Middle frontal gyrus (tissue), 1 donor: ENCODE data around the gene SCN1A.
"Not testable (repeated sequence)": the region's sequence is repeated elsewhere in the genome, so short reads cannot be mapped to it uniquely, and the experiment has no call there.

Experiments
- DNase-seq: peaks from one replicate; pipeline ENCODE4 v3.0.0-alpha.2; 2015; ENCODE audit warnings: low spot score; ENCODE audit errors: extremely low spot score

SCN1A gene

DNA sequence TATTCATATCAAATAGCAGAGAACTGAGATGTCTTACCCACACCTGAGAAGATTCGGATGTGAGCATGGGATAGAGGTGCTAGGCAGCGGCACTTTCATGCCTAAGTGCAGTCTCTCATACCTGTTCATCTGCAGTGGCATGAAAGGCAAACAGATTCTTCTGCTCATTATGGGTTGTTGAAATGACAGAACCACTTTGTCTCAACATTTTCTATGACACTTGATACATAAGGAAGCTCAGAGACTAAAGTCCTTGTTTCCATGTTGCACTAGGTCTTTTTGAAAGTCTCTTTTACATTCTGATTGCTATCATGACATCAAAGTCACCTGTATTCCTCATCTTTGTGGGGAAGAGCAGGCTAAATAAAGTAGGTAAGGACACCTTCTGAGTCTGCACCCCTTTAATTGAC lies 8.0 kb upstream of the SCN1A start:
- DNase-seq = no peak

DNA sequence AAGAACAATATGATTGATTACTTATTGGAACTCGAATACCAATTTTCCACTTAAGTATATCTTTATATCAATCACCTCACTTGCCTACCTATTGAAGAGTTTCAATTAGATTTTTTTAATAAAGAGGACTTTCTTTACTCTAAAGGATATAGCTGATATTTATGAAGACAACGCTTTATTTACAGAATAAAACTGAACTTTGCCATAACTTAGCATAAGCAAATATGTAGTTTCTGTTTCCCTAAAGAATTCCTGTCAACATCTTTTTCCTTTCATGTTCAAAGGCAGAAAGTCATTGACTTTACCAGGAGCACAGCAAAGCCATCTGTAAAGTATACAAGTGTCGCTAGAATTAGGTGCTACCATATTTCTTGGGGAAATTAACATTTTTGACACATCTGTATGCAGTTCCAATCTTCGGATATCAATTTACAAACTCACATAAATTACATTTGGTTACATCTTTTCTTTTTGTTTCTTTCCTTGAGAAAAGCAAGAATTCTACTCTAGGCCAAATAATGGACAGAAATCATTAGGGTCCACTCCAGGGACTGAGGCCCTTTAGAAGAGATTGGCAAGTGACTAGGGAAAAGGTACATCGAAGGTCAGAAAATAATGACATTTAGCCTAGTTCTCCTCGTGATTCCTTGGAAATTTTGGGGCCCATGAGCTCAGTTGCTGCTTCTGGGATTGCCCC lies 7.5 kb upstream of the SCN1A start:
- DNase-seq = no peak

GRCh38 chr2:166134252-166135151 lies 6.7 kb upstream of the SCN1A start:
- no peak for DNase-seq

- DNase-seq = no peak
Measured at GRCh38 chr2:166133653-166134052, 5.8 kb upstream of the SCN1A start.

- DNase-seq = no peak
Measured at GRCh38 chr2:166128156-166128505, 311 bp upstream of the SCN1A start.

DNA sequence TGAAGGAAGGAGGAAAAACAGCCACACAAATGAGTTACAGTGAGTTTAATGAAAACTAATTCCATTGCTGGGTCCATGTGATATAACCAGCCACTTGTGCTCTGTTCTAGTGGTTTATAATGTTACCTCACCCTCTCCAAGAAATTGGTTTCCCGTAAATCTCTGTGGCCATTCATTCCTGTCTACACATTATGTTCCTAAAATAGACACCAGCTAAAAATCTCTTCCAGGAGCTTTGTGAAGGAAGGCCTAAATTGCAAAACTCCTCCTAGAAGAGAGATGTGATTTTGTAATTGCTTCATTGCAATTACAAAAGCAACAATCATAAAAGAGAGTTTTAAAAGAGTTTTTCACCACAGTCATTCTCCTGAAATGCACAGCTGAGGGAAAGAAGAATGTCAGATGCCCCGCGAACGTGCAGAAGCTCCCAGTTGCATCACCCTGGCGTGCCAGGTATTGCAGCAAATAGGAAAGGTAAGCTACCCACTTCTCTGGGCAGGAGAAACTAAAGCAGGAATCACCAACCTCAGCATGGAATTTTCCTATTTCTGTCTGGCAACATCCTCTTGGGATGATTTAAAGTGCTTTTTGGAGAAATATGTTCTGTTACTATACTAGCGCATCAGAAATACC lies 1.7 kb downstream of the SCN1A start:
- no peak for DNase-seq

GRCh38 chr2:166125557-166125956 lies 2.3 kb downstream of the SCN1A start:
- no peak for DNase-seq

- no peak for DNase-seq
Measured at GRCh38 chr2:166118180-166118579, 9.6 kb downstream of the SCN1A start.

DNA sequence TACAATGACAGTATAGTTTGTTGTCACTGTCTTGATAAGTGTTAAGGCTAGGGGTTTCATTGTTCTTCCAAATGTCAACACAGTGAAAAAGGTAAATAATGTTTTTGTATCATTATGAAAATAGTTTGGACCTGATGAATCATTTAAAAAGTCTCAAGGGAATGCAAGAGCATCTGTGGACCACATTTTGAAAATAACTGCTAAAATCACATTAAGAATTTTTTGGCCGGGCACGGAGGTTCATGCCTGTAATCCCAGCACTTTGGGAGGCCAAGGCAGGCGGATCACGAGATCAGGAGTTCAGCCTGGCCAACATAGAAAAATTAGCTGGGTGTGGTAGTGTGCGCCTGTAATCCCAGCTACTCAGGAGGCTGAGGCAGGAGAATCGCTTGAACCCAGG lies 10.3 kb downstream of the SCN1A start:
- DNase-seq = no peak

- DNase-seq = no peak
Measured at GRCh38 chr2:166115589-166115988, 12.2 kb downstream of the SCN1A start.

GRCh38 chr2:166112193-166112605 lies 15.6 kb downstream of the SCN1A start:
- no peak for DNase-seq

DNA sequence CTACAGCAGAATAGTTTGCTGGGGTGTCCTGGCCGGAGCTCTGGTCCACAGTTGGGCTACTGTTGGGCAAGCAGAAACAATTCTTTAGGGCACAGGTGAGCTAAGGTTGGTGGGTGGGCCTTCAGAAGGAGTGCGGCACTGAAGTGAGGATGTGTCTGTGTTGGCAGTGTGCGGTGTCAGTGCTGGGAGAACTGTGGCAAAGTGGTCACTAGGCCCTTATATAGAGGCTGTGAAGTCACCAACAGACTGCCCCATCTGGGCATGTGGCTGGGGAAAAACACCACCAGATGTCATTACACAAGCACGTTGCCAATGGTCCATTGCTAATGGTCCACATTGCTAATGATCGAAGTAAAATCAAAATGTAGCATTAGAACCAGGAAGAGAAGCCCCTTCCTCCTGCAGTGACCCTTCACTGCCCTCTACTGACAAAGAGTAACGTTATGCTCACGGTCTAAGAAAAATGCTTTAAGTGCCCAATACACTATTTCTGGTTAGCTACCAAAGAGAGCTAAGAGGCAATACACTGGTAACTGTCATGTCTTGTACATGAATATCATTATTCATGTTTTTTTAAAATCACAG lies 21.3 kb downstream of the SCN1A start:
- DNase-seq = no peak

DNA sequence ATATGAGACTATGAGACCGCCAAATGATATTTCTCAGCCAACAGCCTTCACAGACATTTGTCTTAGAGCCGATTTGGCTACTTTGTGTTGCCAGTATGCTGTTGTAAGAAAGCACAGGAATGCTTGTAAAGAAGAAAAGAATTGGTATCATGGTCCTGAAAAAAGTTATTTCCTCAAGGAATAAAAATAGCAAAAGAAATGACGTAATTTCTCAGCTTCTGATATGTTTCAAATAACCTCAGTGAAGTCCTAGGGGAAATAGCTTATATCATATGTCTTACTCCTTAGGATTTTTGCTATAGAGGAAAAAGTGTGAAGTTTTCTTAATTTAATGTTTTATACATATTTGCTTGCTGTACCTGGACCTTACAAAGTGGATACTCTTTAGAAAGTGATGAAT lies 23.0 kb downstream of the SCN1A start:
- no peak for DNase-seq

DNA sequence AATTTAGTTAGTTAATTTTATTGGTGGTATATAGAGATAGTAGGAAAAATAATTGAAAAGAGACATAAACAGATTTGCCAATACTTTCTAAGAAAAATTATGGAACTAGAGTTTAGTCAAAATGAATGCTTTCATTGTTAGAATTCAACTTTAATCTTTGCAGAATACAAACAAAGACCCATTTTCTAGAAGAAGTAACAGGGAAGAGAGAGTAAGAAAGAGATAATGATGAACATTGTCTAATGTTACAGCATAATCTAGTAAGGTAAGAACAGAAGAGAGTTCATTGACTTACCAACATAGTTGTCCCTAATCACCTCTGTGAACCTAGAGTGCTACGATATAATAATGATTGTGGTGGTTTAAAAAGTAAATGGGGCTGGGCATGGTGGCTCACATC lies 23.7 kb downstream of the SCN1A start:
- DNase-seq = no peak

DNA sequence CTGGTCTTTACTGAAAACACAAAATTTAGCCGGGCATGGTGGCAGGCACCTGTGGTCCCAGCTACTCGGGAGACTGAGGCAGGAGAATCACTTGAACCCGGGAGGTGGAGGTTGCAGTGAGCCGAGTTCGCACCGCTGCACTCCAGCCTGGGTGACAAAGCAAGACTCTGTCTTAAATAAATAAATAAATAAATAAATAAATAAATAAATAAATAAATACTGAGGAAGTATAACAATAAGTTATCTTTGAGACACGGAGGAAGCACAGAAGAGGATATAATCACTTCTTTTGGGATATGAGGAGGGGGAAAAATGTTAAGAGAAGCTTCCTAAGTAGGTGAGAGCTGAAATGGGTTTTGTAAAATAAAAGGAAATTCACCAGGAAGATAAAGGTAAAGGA lies 24.5 kb downstream of the SCN1A start:
- not testable (repeated sequence) for DNase-seq

DNA sequence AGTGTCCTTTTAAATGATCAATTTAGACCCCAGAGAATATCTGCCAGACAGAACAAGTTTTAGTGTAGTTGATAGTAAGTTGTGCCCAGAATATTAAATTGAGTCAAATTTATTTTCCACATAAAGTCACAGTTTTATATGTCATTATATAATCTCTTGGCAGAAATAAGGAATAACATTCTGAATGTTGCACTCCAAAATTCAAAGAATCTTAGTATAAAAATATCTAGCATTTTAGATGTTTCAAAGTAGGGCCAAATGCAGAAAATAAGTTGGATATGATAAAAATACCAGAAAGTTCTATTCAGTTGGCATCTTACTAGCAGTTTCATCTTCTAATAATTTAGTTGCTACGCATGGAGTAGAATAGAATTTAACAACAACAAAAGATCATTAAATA lies 33.5 kb downstream of the SCN1A start:
- DNase-seq = no peak

- DNase-seq = no peak
Measured at GRCh38 chr2:166092889-166093288, 34.9 kb downstream of the SCN1A start.

GRCh38 chr2:166091439-166091838 lies 36.4 kb downstream of the SCN1A start:
- DNase-seq = no peak

DNA sequence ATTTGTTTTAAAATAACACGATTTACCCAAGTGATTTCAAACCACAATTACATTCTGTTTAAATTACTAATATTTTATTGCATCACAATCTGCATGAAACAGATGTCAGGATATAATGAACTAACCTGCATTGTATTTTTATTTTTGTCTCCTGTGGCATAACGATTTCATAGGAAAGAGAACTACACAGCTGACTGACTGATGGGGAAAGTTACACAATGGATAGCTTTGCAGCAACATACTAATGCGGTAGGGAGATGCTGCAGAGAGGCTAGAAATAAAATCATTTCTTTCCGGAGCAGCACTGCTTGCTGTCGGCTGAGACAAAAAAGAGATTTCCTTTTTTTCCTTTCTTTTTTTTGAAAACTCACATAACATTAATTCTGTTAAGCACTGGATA lies 36.9 kb downstream of the SCN1A start:
- DNase-seq = no peak

DNA sequence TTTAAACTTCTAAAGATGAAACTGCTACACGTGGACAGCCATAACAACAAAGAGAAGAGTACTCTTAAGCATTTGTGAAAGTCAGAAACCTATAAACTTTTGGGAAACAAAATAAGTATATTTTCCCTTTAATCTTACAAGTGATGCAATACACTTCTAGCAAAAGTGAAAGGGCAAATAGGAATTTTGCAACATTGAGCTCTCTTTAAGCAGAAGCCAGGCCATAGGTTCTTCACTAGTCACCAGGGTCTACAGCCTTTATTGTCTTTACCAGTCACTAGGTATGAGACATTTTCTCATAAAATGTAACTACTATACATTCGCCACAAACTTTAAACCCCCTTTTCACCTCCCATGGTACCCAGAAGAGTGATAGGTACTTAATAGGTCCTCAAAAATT lies 37.5 kb downstream of the SCN1A start:
- DNase-seq = no peak

DNA sequence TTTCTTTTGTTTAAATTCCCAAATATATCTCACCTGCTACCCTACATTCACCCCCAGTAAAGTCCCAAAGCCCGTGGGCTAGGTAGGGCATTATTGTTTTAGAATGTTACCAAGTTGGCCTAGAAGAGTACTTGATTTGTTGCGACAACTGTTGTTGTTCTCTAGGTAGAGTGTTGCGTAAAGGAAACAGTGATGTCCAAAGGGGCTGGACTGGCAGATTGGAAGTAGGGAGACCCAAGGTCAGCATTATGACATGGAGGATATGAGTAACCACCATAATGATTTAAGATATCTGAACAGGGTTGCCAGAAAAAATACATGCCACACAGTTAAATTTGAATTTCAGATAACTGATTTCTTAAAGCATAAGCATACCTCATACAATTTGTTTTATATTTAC lies 39.2 kb downstream of the SCN1A start:
- DNase-seq = no peak

- DNase-seq = no peak
Measured at GRCh38 chr2:166084301-166084700, 43.5 kb downstream of the SCN1A start.
